Transverse colon (tissue), 4 donors: ENCODE data around the gene SCN4B. TPM values are rescaled to one million over a fixed set of nuclear protein-coding genes. Genes with fewer than 3 reads are reported as not detected.
A peak's percentile ranks its signal among the peaks of the same experiment; 100 is the strongest.

ENCODE experiments used
- DNase-seq: peaks from one replicate; pipeline ENCODE4 v3.0.0-alpha.2; 2019
- H3K27ac ChIP-seq, 4 donors: fragments of 200-600 bp; sonication (generic); 2 replicates each; pipeline ENCODE4 v1.5.1; 2016 to 2018; ENCODE audit warnings: inconsistent platforms in 4 of 4
- H3K27me3 ChIP-seq: fragments of 200-600 bp; sonication (generic); 2 replicates; pipeline ENCODE4 v1.5.1; 2017; ENCODE audit warnings: inconsistent platforms
- H3K36me3 ChIP-seq, 4 donors: fragments of 200-600 bp; sonication (generic); 2 replicates each; pipeline ENCODE4 v1.5.1; 2017 to 2019; ENCODE audit warnings: inconsistent platforms in 4 of 4
- H3K4me1 ChIP-seq, 4 donors: fragments of 200-600 bp; sonication (generic); 2 replicates each; pipeline ENCODE4 v1.5.1; 2017 to 2020; ENCODE audit warnings: inconsistent platforms in 4 of 4
- H3K4me3 ChIP-seq, 4 donors: fragments of 200-600 bp; sonication (generic); 1 replicate in 1 of 4; 2 replicates in 3 of 4; pipeline versions ENCODE4 v1.5.1 to v1.6.1; 2017 to 2019; ENCODE audit warnings: inconsistent platforms in 4 of 4
- H3K9me3 ChIP-seq, 2 donors: fragments of 200-600 bp; sonication (generic); 2 replicates each; pipeline ENCODE4 v1.5.1; 2017 to 2019; ENCODE audit warnings: inconsistent platforms in 2 of 2
- CTCF ChIP-seq, 5 experiments: fragments of 200-600 bp in 3 of 5; fragments of 450-650 bp in 2 of 5; sonication (generic) in 3 of 5; IDR thresholded peaks; 1 replicate in 2 of 5; 2 replicates in 3 of 5; pipeline ENCODE4 v1.5.1; 2016 to 2017; ENCODE audit warnings: antibody characterized with exemption in 5 of 5, inconsistent platforms in 3 of 5, mild to moderate bottlenecking in 2 of 5, moderate library complexity in 1 of 5
- EP300 ChIP-seq: sonication (generic); formaldehyde crosslinking; IDR thresholded peaks from one replicate; pipeline ENCODE4 v1.6.1; 2017; ENCODE audit warnings: antibody characterized with exemption, low read depth
- POLR2A ChIP-seq: fragments of 450-650 bp; IDR thresholded peaks from one replicate; pipeline ENCODE4 v1.6.1; 2016; ENCODE audit warnings: antibody characterized with exemption, mild to moderate bottlenecking, moderate library complexity
- POLR2AphosphoS5 ChIP-seq, 3 donors: sonication (generic); formaldehyde crosslinking; IDR thresholded peaks; one replicate each; pipeline ENCODE4 v1.6.1; 2016; ENCODE audit warnings: antibody characterized with exemption in 3 of 3
- WGBS, 2 donors: methylation state at CpG; one replicate each; pipeline ENCODE4 v1.1.5; 2018; ENCODE audit warnings: low coverage in 1 of 2; 5-methylcytosine and 5-hydroxymethylcytosine counted together
- in situ Hi-C, 4 donors: fragments of 200-750 bp; cut with MboI; loops; one replicate each; pipeline versions ENCODE4 v1.15.0 to v1.15.1; 2017; ENCODE audit warnings: low sequenced_read_pairs in 3 of 4, low pct_ligation_motif_present in 1 of 4, low pct_unique_long_range_greater_than_20kb in 1 of 4
- intact Hi-C: fragments of 100-400 bp; cut with DNase I; formaldehyde crosslinking; loops from one replicate; pipeline ENCODE4 v1.15.1; 2023; ENCODE audit warnings: low total_unique reads
- total RNA-seq, 4 donors: library from RNA; depleted of rRNA; stranded (reverse); fragments of >200 nt; gene quantifications; one replicate each; pipeline ENCODE4 v1.1.0, GENCODE V29; 2016

The SCN4B gene
- total RNA-seq, 4 donors from 2014 or later = 0.41 to 1.1 (median 0.75) TPM; not detected in 1

DNA sequence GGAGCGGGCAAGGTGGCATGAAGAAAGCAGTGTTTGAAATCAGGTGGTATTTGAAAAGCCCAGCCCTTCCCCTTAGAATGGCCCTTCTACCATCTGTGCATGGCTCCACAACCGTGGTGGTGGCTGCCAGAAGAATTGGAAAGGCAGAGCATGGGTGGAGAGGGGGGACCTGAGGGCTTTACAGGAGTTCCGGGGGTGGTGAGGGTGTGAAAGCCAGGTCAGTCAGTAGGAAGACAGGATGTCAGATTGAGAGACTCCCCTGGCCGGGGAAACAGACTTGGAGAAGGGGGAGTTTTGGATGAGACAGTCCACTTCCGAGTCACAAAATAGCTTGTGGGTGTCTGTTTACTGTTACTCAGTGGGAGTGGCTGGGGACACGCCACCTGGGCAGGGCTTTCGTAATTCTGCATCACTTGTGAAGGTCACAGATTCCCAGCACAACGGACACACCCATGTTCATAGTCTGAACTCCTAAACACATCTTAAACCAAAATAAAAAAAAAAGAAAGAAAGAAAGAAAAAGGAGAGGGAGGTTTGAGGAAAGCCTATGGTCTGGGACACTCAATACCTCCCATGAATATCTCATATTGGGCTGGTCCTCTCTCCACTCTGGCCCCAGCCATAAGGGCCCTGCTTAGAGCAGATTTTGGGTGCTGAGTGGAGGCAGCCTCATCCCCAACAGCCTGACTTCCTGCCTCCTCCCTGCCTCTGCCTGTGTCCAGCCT is 41.4 kb downstream of the SCN4B start:
- Histone ChIP-seq H3K4me1 (peaks cover 0 to 6% (median 2%) of the 10 kb centered on the region in 4 donors), H3K36me3 (no peaks in the 10 kb centered on the region), H3K27ac (peak overlapping the region in 3 of 4 donors; percentile 14 to 39 (median 34)), H3K9me3 (no peaks in the 10 kb centered on the region), H3K4me3 (no peak overlapping the region), H3K27me3 (no peaks in the 10 kb centered on the region)
- intact Hi-C loops = no loop called here
- TF ChIP-seq POLR2A (no peak), POLR2AphosphoS5 (IDR thresholded peaks at IDR 0.05) (no peak), EP300 (no peak), CTCF (IDR thresholded peaks at IDR 0.05) (no peak)
- peak; percentile 59 for DNase-seq
- in situ Hi-C loops = no loop called here
- 52% methylated on average over 8 of the region's 8 CpGs; no CpG with 5 or more reads in 1 of the 2 donors for WGBS, 2 donors

DNA sequence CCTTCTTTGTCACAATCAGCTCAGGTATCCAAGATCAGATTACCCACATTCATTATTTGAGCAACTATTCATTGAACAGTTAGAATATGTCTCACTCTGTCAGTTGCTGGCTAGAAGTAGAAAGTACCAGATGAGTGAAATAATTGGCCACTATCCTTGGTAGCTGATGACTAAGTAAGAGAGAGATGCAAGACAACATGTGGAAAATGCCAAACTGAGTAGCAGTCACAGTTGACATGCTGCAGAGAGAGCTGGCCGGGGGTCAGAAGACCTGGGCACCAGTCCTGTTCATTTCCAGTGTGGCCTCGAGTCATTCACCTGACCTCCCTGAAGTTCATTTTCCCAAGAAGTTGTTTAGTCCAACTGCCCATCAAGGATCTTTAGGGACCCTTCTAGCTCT is 43.4 kb downstream of the SCN4B start:
- peaks cover 0 to 6% (median 2%) of the 10 kb centered on the region in 4 donors for H3K4me1 ChIP-seq
- intact Hi-C loops = no loop called here
- no peak for DNase-seq
- peak in 1 of 3 donors; percentile 16 for TF ChIP-seq POLR2AphosphoS5 (IDR thresholded peaks at IDR 0.05)
- no peak for TF ChIP-seq CTCF (IDR thresholded peaks at IDR 0.05)
- TF ChIP-seq POLR2A = no peak
- in situ Hi-C loops = no loop called here
- H3K36me3 ChIP-seq = no peaks in the 10 kb centered on the region
- H3K27ac ChIP-seq = no peak overlapping the region
- no peaks in the 10 kb centered on the region for H3K9me3 ChIP-seq
- whole genome bisulfite sequencing, 2 donors = 55 to 73% methylated on average over 2 of the region's 2 CpGs
- no peaks in the 10 kb centered on the region for H3K27me3 ChIP-seq
- no peak overlapping the region for H3K4me3 ChIP-seq

- DNase-seq = no peak
- H3K36me3 ChIP-seq = no peaks in the 10 kb centered on the region
- H3K4me3 ChIP-seq = no peak overlapping the region
- no peak for TF ChIP-seq EP300
- no peaks in the 10 kb centered on the region for H3K27me3 ChIP-seq
- in situ Hi-C loops (no loop called here), intact Hi-C loops (no loop called here)
- no peaks in the 10 kb centered on the region for H3K9me3 ChIP-seq
- peaks cover 0 to 6% (median 2%) of the 10 kb centered on the region in 4 donors for H3K4me1 ChIP-seq
- no peak overlapping the region for H3K27ac ChIP-seq
- 75% methylated on average over 5 of the region's 5 CpGs; no CpG with 5 or more reads in 1 of the 2 donors for WGBS, 2 donors
Measured at GRCh38 chr11:118108513-118108912, 44.1 kb downstream of the SCN4B start.

GRCh38 chr11:118106789-118107335 is 45.8 kb downstream of the SCN4B start:
- no peak for DNase-seq
- intact Hi-C loops (no loop called here), in situ Hi-C loops (no loop called here)
- 70 to 71% methylated on average over 2 of the region's 2 CpGs for WGBS, 2 donors
- no peak for TF ChIP-seq CTCF (IDR thresholded peaks at IDR 0.05)
- TF ChIP-seq POLR2AphosphoS5 (IDR thresholded peaks at IDR 0.05) = no peak
- no peak for TF ChIP-seq EP300
- TF ChIP-seq POLR2A = no peak
- Histone ChIP-seq H3K27me3 (no peaks in the 10 kb centered on the region), H3K4me3 (no peak overlapping the region), H3K27ac (no peak overlapping the region), H3K36me3 (no peaks in the 10 kb centered on the region), H3K4me1 (peaks cover 0 to 6% (median 2%) of the 10 kb centered on the region in 4 donors), H3K9me3 (no peaks in the 10 kb centered on the region)
